Adrenal gland (tissue), 12 donors: ENCODE results near the gene KIRREL1. TPM values are rescaled to one million over a fixed set of nuclear protein-coding genes. Genes with fewer than 3 reads are reported as not detected.
A peak's percentile ranks its signal among the peaks of the same experiment; 100 is the strongest.

ENCODE experiments used
- DNase-seq, 7 donors: peaks; one replicate each; pipeline ENCODE4 v3.0.0-alpha.2; 2019 to 2020
- H3K27ac ChIP-seq, 5 donors: fragments of 200-600 bp; sonication (generic) in 4 of 5; 1 replicate in 3 of 5; 2 replicates in 2 of 5; pipeline versions ENCODE4 v1.5.1 to v1.8.0; 2016 to 2020; ENCODE audit warnings: mild to moderate bottlenecking in 1 of 5
- H3K27me3 ChIP-seq: fragments of 200-600 bp; 2 replicates; pipeline ENCODE4 v1.8.0; 2021
- H3K36me3 ChIP-seq, 2 donors: fragments of 200-600 bp; replicated peaks in 1 of 2; 1 replicate in 1 of 2; 2 replicates in 1 of 2; pipeline versions ENCODE4 v1.5.1 to v1.8.0; 2018 to 2022
- H3K4me1 ChIP-seq, 2 donors: fragments of 200-600 bp; replicated peaks in 1 of 2; 1 replicate in 1 of 2; 2 replicates in 1 of 2; pipeline versions ENCODE4 v1.5.1 to v1.8.0; 2018 to 2021
- H3K4me3 ChIP-seq, 4 donors: fragments of 200-600 bp; sonication (generic) in 3 of 4; one replicate each; pipeline ENCODE4 v1.5.1; 2016 to 2018
- H3K9me3 ChIP-seq, 3 donors: fragments of 200-600 bp; sonication (generic) in 1 of 3; replicated peaks in 1 of 3; 1 replicate in 2 of 3; 2 replicates in 1 of 3; pipeline versions ENCODE4 v1.5.1 to v1.8.0; 2016 to 2021
- POLR2A ChIP-seq, 2 donors: fragments of 450-650 bp; IDR thresholded peaks; one replicate each; pipeline ENCODE4 v1.6.1; 2017; ENCODE audit warnings: antibody characterized with exemption in 2 of 2, mild to moderate bottlenecking in 2 of 2, moderate library complexity in 1 of 2
- WGBS, 4 donors: extraction: QIAGEN DNeasy Blood & Tissue Kit in 2 of 4; methylation state at CpG; one replicate each; pipeline versions ENCODE4 v1.1.5 to v1.1.7; 2013 to 2017; 5-methylcytosine and 5-hydroxymethylcytosine counted together
- intact Hi-C, 2 donors: fragments of 100-400 bp; cut with DNase I; formaldehyde crosslinking; loops; one replicate each; pipeline versions ENCODE4 v1.14.1 to v1.15.0; 2022 to 2023
- polyA plus RNA-seq, 3 donors: library from polyadenylated mRNA; stranded (reverse); fragments of 200-250 nt in 2 of 3; fragments of 350-450 nt in 1 of 3; fragmentation: Illumina TruSeq in 1 of 3; extraction: RNeasy Lipid Tissue Mini Kit (QIAGEN cat#74804) in 1 of 3; gene quantifications; one replicate each; pipeline ENCODE4 v1.2.3, GENCODE V29; 2013 to 2014
- total RNA-seq, 9 donors: library from RNA; depleted of rRNA in 4 of 9; stranded (reverse); fragments of >200 nt in 4 of 9; fragments of 120-200 nt in 1 of 9; fragmentation: NEBNext Ultra II Directional in 1 of 9; extraction: Animal tissue kit (Norgen Biotek cat#: 25700) in 1 of 9; gene quantifications; one replicate each; pipeline versions ENCODE4 v1.1.0 to v1.2.4, GENCODE V29; 2013 to 2023
- TF ChIP-seq, protein P1 (sequence below), 6 experiments: fragments of 450-650 bp in 4 of 6; fragments of 200-600 bp in 2 of 6; sonication (generic) in 1 of 6; IDR thresholded peaks; 1 replicate in 5 of 6; 2 replicates in 1 of 6; pipeline versions ENCODE4 v1.5.1 to v1.8.0; 2016 to 2021; ENCODE audit warnings: antibody characterized with exemption in 6 of 6, mild to moderate bottlenecking in 2 of 6, moderate library complexity in 1 of 6
- donor health status: healthy with polysubstance abuse.
- donor health status: Bipolar disorder and iron deficiency.
- donor health status: DM: yes; HTN: yes; CAD: no.
- donor health status: DM: no; HTN: no; CAD: no.
- donor health status: DM: no; HTN: no; CAD: no.
- donor health status: DM: yes; HTN: yes; CAD: no.

Gene KIRREL1
- total and polyA plus RNA-seq, 12 donors: 10.1 to 57.2 (median 39.8) TPM

DNA sequence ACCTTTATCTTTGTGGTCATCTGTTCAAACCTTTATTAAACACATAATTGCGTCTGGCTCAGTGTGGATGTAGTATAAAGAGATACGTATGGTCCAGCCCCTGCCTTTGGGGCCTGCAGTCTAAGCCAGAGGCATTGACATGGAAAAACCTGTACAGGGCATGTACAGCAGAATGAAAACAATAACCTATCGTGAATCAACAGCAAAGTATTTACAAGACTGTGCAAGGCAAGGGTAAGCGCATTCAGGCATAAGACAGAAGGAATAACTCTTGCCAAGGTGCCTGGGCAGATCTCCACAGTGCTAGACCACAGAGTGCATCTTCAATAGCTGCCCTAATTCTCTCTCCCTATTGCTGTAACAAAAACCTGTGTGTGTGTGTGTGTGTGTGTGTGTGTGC, 35.5 kb downstream of the KIRREL1 start:
- peak in 1 of 7 donors; percentile 17 for DNase-seq
- intact Hi-C loops: no loop called here
- H3K4me1 ChIP-seq: peaks cover 7 to 35% of the 10 kb centered on the region in 2 donors
- no peak overlapping the region for H3K4me3 ChIP-seq
- H3K9me3 ChIP-seq: no peaks in the 10 kb centered on the region
- no peaks in the 10 kb centered on the region for H3K27me3 ChIP-seq
- no peak for TF ChIP-seq POLR2A (IDR thresholded peaks at IDR 0.05)
- TF ChIP-seq, protein P1, sequence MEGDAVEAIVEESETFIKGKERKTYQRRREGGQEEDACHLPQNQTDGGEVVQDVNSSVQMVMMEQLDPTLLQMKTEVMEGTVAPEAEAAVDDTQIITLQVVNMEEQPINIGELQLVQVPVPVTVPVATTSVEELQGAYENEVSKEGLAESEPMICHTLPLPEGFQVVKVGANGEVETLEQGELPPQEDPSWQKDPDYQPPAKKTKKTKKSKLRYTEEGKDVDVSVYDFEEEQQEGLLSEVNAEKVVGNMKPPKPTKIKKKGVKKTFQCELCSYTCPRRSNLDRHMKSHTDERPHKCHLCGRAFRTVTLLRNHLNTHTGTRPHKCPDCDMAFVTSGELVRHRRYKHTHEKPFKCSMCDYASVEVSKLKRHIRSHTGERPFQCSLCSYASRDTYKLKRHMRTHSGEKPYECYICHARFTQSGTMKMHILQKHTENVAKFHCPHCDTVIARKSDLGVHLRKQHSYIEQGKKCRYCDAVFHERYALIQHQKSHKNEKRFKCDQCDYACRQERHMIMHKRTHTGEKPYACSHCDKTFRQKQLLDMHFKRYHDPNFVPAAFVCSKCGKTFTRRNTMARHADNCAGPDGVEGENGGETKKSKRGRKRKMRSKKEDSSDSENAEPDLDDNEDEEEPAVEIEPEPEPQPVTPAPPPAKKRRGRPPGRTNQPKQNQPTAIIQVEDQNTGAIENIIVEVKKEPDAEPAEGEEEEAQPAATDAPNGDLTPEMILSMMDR (IDR thresholded peaks at IDR 0.05): no peak
- H3K36me3 ChIP-seq: no peaks in the 10 kb centered on the region
- 22 to 44% (median 33%) methylated on average over 4 of the region's 4 CpGs for WGBS, 4 donors
- peak overlapping the region in 1 of 5 donors; percentile 49 for H3K27ac ChIP-seq

- Histone ChIP-seq H3K27me3 (no peaks in the 10 kb centered on the region), H3K4me1 (peaks cover 5 to 17% of the 10 kb centered on the region in 2 donors), H3K36me3 (no peaks in the 10 kb centered on the region), H3K9me3 (no peaks in the 10 kb centered on the region), H3K4me3 (no peak overlapping the region), H3K27ac (no peak overlapping the region)
- intact Hi-C loops: loop anchor here (5.0 to 10.0 kb wide), 3 partner anchors 43 to 52 kb away; partner anchors contain the start of gene KIRREL1 (in 2 of the 2)
- no peak for DNase-seq
- WGBS, 4 donors: 74 to 79% (median 77%) methylated on average over 3 of the region's 3 CpGs
- TF ChIP-seq POLR2A (IDR thresholded peaks at IDR 0.05): no peak
- TF ChIP-seq, protein P1 (IDR thresholded peaks at IDR 0.05): no peak
These were observed 41.6 kb downstream of the KIRREL1 start for GRCh38 chr1:158035014-158035413.

GRCh38 chr1:158035976-158036583, 42.6 kb downstream of the KIRREL1 start:
- no peaks in the 10 kb centered on the region for H3K27me3 ChIP-seq
- no peaks in the 10 kb centered on the region for H3K9me3 ChIP-seq
- no peak for TF ChIP-seq POLR2A (IDR thresholded peaks at IDR 0.05)
- TF ChIP-seq, protein P1 (IDR thresholded peaks at IDR 0.05): peak; percentile 75 to 84 (median 81)
- peaks cover 5 to 17% of the 10 kb centered on the region in 2 donors for H3K4me1 ChIP-seq
- no peaks in the 10 kb centered on the region for H3K36me3 ChIP-seq
- no peak overlapping the region for H3K4me3 ChIP-seq
- WGBS, 4 donors: 47 to 54% (median 50%) methylated on average over 8 of the region's 8 CpGs
- H3K27ac ChIP-seq: peak overlapping the region in 2 of 5 donors; percentile 9 to 38
- intact Hi-C loops: loop anchor here (5.0 to 10.0 kb wide), 3 partner anchors 44 to 51 kb away; partner anchors contain the start of gene KIRREL1 (in 2 of the 2)
- peak in 6 of 7 donors; percentile 44 to 76 (median 64) for DNase-seq

GRCh38 chr1:158037008-158037865, 43.8 kb downstream of the KIRREL1 start:
- Histone ChIP-seq H3K27me3 (no peaks in the 10 kb centered on the region), H3K4me3 (no peak overlapping the region), H3K36me3 (no peaks in the 10 kb centered on the region), H3K27ac (peak overlapping the region in 2 of 5 donors; percentile 10 to 42), H3K9me3 (no peaks in the 10 kb centered on the region), H3K4me1 (peaks cover 5 to 17% of the 10 kb centered on the region in 2 donors)
- TF ChIP-seq, protein P1 (IDR thresholded peaks at IDR 0.05): no peak
- TF ChIP-seq POLR2A (IDR thresholded peaks at IDR 0.05): no peak
- intact Hi-C loops: loop anchor here (5.0 to 10.0 kb wide), 3 partner anchors 45 to 50 kb away; partner anchors contain the start of gene KIRREL1 (in 2 of the 2)
- WGBS, 4 donors: 73 to 81% (median 76%) methylated on average over 9 to 17 of the region's 17 CpGs
- no peak for DNase-seq
